ENCODE data around the gene RXFP1.

RXFP1 gene

DNA sequence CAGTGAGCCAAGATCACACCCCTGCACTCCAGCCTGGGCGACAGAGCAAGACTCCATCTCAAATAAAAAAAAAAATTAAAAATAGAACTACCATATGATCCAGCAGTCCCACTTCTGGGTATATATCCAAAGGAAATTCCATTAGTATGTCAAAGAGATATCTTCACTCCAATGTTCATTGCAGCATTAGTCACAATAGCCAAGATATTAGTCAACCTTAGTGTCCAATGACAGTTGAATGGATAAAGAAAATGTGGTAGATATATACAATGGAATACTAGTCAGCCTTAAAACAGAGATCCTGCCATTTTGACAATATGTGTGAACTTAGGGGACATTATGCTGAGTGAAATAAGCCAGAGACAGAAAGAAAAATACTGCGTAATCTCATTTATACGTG is 100.6 kb downstream of the RXFP1 start:
- no peak overlapping the region for H3K27ac ChIP-seq (ENCODE audit: insufficient read depth in 1 of 2, low read depth in 1 of 2, low read length in 2 of 2, poor library complexity in 1 of 2, severe bottlenecking in 2 of 2)
- no peak for DNase-seq
- WGBS (ENCODE audit: insufficient coverage): 100% methylated on average over 3 of the region's 3 CpGs
- H3K4me1 ChIP-seq (ENCODE audit: control extremely low read depth in 1 of 4, control insufficient read depth in 4 of 4, insufficient read depth in 4 of 4, low read length in 3 of 4): peaks cover 0 to 5% (median 0%) of the 10 kb centered on the region in 4 experiments
- H3K4me3 ChIP-seq (ENCODE audit: control insufficient read depth in 1 of 7, extremely low read depth in 1 of 7, insufficient read depth in 4 of 7, low read depth in 2 of 7, low read length in 6 of 7): no peak overlapping the region
- ChIA-PET CTCF (interaction anchor here (1.1 to 1.4 kb wide), 2 partner anchors 347 to 367 kb away, joined by 3 to 4 read pairs; no protein-coding TSS in a partner anchor), POLR2A (no interaction called here)
- peaks cover 0 to 6% (median 0%) of the 10 kb centered on the region in 4 experiments for H3K36me3 ChIP-seq (ENCODE audit: control insufficient read depth in 4 of 4, insufficient read depth in 4 of 4, low read length in 3 of 4)
- H3K9me3 ChIP-seq (ENCODE audit: control extremely low read depth in 1 of 5, control insufficient read depth in 4 of 5, insufficient read depth in 2 of 5, low read depth in 1 of 5, low read length in 4 of 5): no peaks in the 10 kb centered on the region
- no peaks in the 10 kb centered on the region for H3K27me3 ChIP-seq (replicated peaks in 2 of 5; ENCODE audit: control insufficient read depth in 4 of 5, insufficient read depth in 5 of 5, low read length in 4 of 5)

DNA sequence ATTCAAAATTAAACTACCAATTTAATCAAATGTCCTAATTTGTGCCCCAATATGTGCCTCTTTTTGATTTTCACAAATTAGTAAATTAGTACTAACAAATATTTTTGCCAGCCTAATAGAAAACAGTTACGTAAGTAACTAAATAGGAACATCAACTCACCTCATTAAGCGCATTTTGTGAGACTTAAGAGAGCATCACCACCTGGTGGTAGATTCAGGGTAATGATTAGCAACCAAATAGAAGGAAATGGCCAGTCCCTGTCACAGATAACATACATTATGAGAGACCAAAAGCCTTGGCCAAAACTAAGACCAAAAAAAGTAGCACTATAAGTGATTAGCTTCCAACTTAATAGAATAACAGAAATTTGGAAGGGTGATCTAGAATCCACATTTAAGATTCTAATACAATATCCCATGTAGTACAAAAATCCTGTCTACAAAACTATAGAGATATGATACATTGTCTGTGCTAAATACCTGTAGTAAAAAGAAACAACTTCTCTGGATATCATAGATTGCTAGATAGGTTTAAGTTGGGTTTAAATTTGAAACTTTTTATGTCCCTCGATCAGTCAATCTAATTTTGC is 103.3 kb downstream of the RXFP1 start:
- Histone ChIP-seq H3K4me3 (ENCODE audit: control insufficient read depth in 1 of 7, extremely low read depth in 1 of 7, insufficient read depth in 4 of 7, low read depth in 2 of 7, low read length in 6 of 7) (peak overlapping the region in 1 of 7 experiments; percentile 35), H3K4me1 (ENCODE audit: control extremely low read depth in 1 of 4, control insufficient read depth in 4 of 4, insufficient read depth in 4 of 4, low read length in 3 of 4) (peaks cover 0 to 5% (median 0%) of the 10 kb centered on the region in 4 experiments), H3K9me3 (ENCODE audit: control extremely low read depth in 1 of 5, control insufficient read depth in 4 of 5, insufficient read depth in 2 of 5, low read depth in 1 of 5, low read length in 4 of 5) (no peaks in the 10 kb centered on the region), H3K36me3 (ENCODE audit: control insufficient read depth in 4 of 4, insufficient read depth in 4 of 4, low read length in 3 of 4) (no peaks in the 10 kb centered on the region), H3K27me3 (replicated peaks in 2 of 5; ENCODE audit: control insufficient read depth in 4 of 5, insufficient read depth in 5 of 5, low read length in 4 of 5) (no peaks in the 10 kb centered on the region), H3K27ac (ENCODE audit: insufficient read depth in 1 of 2, low read depth in 1 of 2, low read length in 2 of 2, poor library complexity in 1 of 2, severe bottlenecking in 2 of 2) (no peak overlapping the region)
- ChIA-PET CTCF (interaction anchor here (1.2 to 5.2 kb wide), 15 partner anchors 10 to 455 kb away, joined by 3 to 37 read pairs (median 5); no protein-coding TSS in a partner anchor), POLR2A (no interaction called here)
- WGBS (ENCODE audit: insufficient coverage): 20% methylated on average over 1 of the region's 3 CpGs
- peak; percentile 72 to 81 (median 79) for DNase-seq

DNA sequence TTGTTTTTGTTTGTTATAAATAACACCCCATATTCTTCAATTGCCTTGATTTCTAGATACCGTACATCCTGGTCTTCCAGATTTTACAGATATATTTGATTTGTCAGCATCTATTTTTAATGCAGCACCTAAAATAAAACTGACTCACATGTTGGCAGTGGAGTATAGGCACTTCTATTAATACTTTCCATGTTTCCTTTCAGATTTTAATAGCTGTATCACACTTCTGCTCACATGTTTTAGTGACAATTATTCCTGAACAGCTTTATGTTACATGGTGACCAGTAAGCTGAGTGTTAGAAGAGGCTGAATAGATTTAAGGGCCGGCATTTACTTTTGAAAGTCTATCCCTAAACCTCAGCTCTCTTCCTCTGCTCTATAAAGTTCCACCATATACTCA is 103.9 kb downstream of the RXFP1 start:
- no CpG with 5 or more reads among the region's 2 CpGs for WGBS (ENCODE audit: insufficient coverage)
- H3K27ac ChIP-seq (ENCODE audit: insufficient read depth in 1 of 2, low read depth in 1 of 2, low read length in 2 of 2, poor library complexity in 1 of 2, severe bottlenecking in 2 of 2): no peak overlapping the region
- H3K27me3 ChIP-seq (replicated peaks in 2 of 5; ENCODE audit: control insufficient read depth in 4 of 5, insufficient read depth in 5 of 5, low read length in 4 of 5): no peaks in the 10 kb centered on the region
- DNase-seq: no peak
- H3K4me1 ChIP-seq (ENCODE audit: control extremely low read depth in 1 of 4, control insufficient read depth in 4 of 4, insufficient read depth in 4 of 4, low read length in 3 of 4): peaks cover 0 to 5% (median 0%) of the 10 kb centered on the region in 4 experiments
- ChIA-PET POLR2A (no interaction called here), CTCF (interaction anchor here (0.7 to 5.2 kb wide), 18 partner anchors 9 to 455 kb away, joined by 3 to 37 read pairs (median 4); no protein-coding TSS in a partner anchor)
- no peak overlapping the region for H3K4me3 ChIP-seq (ENCODE audit: control insufficient read depth in 1 of 7, extremely low read depth in 1 of 7, insufficient read depth in 4 of 7, low read depth in 2 of 7, low read length in 6 of 7)
- no peaks in the 10 kb centered on the region for H3K36me3 ChIP-seq (ENCODE audit: control insufficient read depth in 4 of 4, insufficient read depth in 4 of 4, low read length in 3 of 4)
- H3K9me3 ChIP-seq (ENCODE audit: control extremely low read depth in 1 of 5, control insufficient read depth in 4 of 5, insufficient read depth in 2 of 5, low read depth in 1 of 5, low read length in 4 of 5): no peaks in the 10 kb centered on the region

DNA sequence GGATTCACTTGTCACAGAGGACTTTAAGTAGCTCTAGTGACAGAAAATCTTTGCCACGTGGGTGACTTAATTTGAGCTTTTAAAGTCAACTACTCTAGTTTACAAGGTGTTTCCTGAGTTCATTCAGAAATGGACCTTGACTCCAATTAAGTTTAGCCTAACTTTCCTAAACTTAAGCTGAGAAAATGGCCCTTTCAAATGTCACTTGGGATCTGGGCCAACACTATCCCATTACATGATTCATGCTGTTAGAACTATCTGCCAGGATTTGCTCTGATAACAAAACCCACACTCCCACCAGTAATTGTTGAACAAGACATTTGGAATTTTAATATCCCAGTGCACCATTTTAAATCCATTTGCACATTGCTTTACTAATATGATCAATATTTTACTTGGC is 109.2 kb downstream of the RXFP1 start:
- ChIA-PET CTCF (no interaction called here), POLR2A (no interaction called here)
- Histone ChIP-seq H3K9me3 (ENCODE audit: control extremely low read depth in 1 of 5, control insufficient read depth in 4 of 5, insufficient read depth in 2 of 5, low read depth in 1 of 5, low read length in 4 of 5) (no peaks in the 10 kb centered on the region), H3K4me1 (ENCODE audit: control extremely low read depth in 1 of 4, control insufficient read depth in 4 of 4, insufficient read depth in 4 of 4, low read length in 3 of 4) (no peaks in the 10 kb centered on the region), H3K27ac (ENCODE audit: insufficient read depth in 1 of 2, low read depth in 1 of 2, low read length in 2 of 2, poor library complexity in 1 of 2, severe bottlenecking in 2 of 2) (no peak overlapping the region), H3K4me3 (ENCODE audit: control insufficient read depth in 1 of 7, extremely low read depth in 1 of 7, insufficient read depth in 4 of 7, low read depth in 2 of 7, low read length in 6 of 7) (no peak overlapping the region), H3K36me3 (ENCODE audit: control insufficient read depth in 4 of 4, insufficient read depth in 4 of 4, low read length in 3 of 4) (peaks cover 0 to 2% (median 0%) of the 10 kb centered on the region in 4 experiments), H3K27me3 (replicated peaks in 2 of 5; ENCODE audit: control insufficient read depth in 4 of 5, insufficient read depth in 5 of 5, low read length in 4 of 5) (no peaks in the 10 kb centered on the region)
- DNase-seq: no peak
- WGBS (ENCODE audit: insufficient coverage): 100% methylated on average over 1 of the region's 1 CpG

DNA sequence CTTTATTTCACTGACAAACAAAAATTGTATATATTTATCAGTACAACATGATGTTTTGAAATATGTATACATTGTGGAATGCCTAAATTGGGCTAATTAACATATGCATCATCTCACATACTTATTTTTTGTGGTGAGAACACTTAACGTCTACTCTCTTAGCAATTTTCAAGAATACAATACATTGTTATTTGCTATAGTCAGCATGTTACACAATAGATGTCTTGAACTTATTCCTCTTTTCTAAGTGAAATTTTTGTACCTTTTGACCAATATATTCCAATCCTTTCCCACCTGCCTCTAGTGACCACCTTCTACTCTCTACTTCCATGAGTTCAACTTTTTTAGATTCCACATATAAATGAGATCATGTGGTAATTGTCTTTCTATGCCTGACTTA is 114.9 kb downstream of the RXFP1 start:
- peaks cover 0 to 2% (median 0%) of the 10 kb centered on the region in 4 experiments for H3K36me3 ChIP-seq (ENCODE audit: control insufficient read depth in 4 of 4, insufficient read depth in 4 of 4, low read length in 3 of 4)
- no peaks in the 10 kb centered on the region for H3K27me3 ChIP-seq (replicated peaks in 2 of 5; ENCODE audit: control insufficient read depth in 4 of 5, insufficient read depth in 5 of 5, low read length in 4 of 5)
- no peak overlapping the region for H3K4me3 ChIP-seq (ENCODE audit: control insufficient read depth in 1 of 7, extremely low read depth in 1 of 7, insufficient read depth in 4 of 7, low read depth in 2 of 7, low read length in 6 of 7)
- no peak for DNase-seq
- H3K27ac ChIP-seq (ENCODE audit: insufficient read depth in 1 of 2, low read depth in 1 of 2, low read length in 2 of 2, poor library complexity in 1 of 2, severe bottlenecking in 2 of 2): no peak overlapping the region
- no peaks in the 10 kb centered on the region for H3K9me3 ChIP-seq (ENCODE audit: control extremely low read depth in 1 of 5, control insufficient read depth in 4 of 5, insufficient read depth in 2 of 5, low read depth in 1 of 5, low read length in 4 of 5)
- no peaks in the 10 kb centered on the region for H3K4me1 ChIP-seq (ENCODE audit: control extremely low read depth in 1 of 4, control insufficient read depth in 4 of 4, insufficient read depth in 4 of 4, low read length in 3 of 4)
- CTCF ChIA-PET: no interaction called here
- no CpG with 5 or more reads among the region's 1 CpG for WGBS (ENCODE audit: insufficient coverage)
- POLR2A ChIA-PET: no interaction called here

DNA sequence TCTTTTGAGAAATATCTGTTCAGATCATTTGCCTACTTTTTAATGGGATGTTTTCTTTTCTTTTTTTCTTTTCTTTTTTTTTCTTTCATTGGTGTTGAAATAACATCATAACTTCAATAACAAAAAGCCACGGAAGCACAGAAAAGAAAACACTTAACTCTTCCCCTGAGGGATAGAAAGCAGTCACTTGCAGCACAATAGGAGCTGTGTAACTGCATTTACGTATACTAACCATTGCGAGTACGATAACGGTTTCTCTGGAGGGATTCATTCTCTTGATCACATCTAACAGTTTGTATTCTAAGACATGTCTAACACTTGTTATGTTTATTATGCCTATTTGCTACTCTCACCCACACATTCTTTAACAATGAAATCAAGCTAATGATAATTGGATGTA is 122.7 kb downstream of the RXFP1 start:
- WGBS (ENCODE audit: insufficient coverage): 100% methylated on average over 1 of the region's 5 CpGs
- no peak for DNase-seq
- no peaks in the 10 kb centered on the region for H3K27me3 ChIP-seq (replicated peaks in 2 of 5; ENCODE audit: control insufficient read depth in 4 of 5, insufficient read depth in 5 of 5, low read length in 4 of 5)
- H3K9me3 ChIP-seq (ENCODE audit: control extremely low read depth in 1 of 5, control insufficient read depth in 4 of 5, insufficient read depth in 2 of 5, low read depth in 1 of 5, low read length in 4 of 5): no peaks in the 10 kb centered on the region
- no peak overlapping the region for H3K27ac ChIP-seq (ENCODE audit: insufficient read depth in 1 of 2, low read depth in 1 of 2, low read length in 2 of 2, poor library complexity in 1 of 2, severe bottlenecking in 2 of 2)
- POLR2A ChIA-PET: no interaction called here
- CTCF ChIA-PET: interaction anchor here (0.7 kb wide), 1 partner anchor 333 kb away, joined by 4 read pairs; no protein-coding TSS in a partner anchor
- H3K36me3 ChIP-seq (ENCODE audit: control insufficient read depth in 4 of 4, insufficient read depth in 4 of 4, low read length in 3 of 4): no peaks in the 10 kb centered on the region
- no peaks in the 10 kb centered on the region for H3K4me1 ChIP-seq (ENCODE audit: control extremely low read depth in 1 of 4, control insufficient read depth in 4 of 4, insufficient read depth in 4 of 4, low read length in 3 of 4)
- no peak overlapping the region for H3K4me3 ChIP-seq (ENCODE audit: control insufficient read depth in 1 of 7, extremely low read depth in 1 of 7, insufficient read depth in 4 of 7, low read depth in 2 of 7, low read length in 6 of 7)

DNA sequence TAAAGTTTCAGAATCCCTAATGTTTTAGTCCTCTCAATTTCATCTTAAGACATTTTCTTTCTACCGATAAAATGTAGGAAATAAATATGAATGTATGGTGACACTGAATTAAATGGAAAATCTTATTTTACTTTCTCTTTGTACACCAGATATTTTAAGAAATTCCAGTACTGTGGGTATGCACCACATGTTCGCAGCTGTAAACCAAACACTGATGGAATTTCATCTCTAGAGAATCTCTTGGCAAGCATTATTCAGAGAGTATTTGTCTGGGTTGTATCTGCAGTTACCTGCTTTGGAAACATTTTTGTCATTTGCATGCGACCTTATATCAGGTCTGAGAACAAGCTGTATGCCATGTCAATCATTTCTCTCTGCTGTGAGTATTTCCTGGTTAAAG is 123.1 kb downstream of the RXFP1 start:
- CTCF ChIA-PET: no interaction called here

More for the DNA sequence above, 123.1 kb downstream of the RXFP1 start:
- WGBS (ENCODE audit: insufficient coverage): 100% methylated on average over 1 of the region's 3 CpGs
- Histone ChIP-seq H3K27ac (ENCODE audit: insufficient read depth in 1 of 2, low read depth in 1 of 2, low read length in 2 of 2, poor library complexity in 1 of 2, severe bottlenecking in 2 of 2) (no peak overlapping the region), H3K4me1 (ENCODE audit: control extremely low read depth in 1 of 4, control insufficient read depth in 4 of 4, insufficient read depth in 4 of 4, low read length in 3 of 4) (no peaks in the 10 kb centered on the region), H3K4me3 (ENCODE audit: control insufficient read depth in 1 of 7, extremely low read depth in 1 of 7, insufficient read depth in 4 of 7, low read depth in 2 of 7, low read length in 6 of 7) (no peak overlapping the region), H3K27me3 (replicated peaks in 2 of 5; ENCODE audit: control insufficient read depth in 4 of 5, insufficient read depth in 5 of 5, low read length in 4 of 5) (no peaks in the 10 kb centered on the region), H3K9me3 (ENCODE audit: control extremely low read depth in 1 of 5, control insufficient read depth in 4 of 5, insufficient read depth in 2 of 5, low read depth in 1 of 5, low read length in 4 of 5) (no peaks in the 10 kb centered on the region), H3K36me3 (ENCODE audit: control insufficient read depth in 4 of 4, insufficient read depth in 4 of 4, low read length in 3 of 4) (no peaks in the 10 kb centered on the region)
- no peak for DNase-seq
- POLR2A ChIA-PET: no interaction called here
